NK-92 (cell line): ENCODE results near the gene JUNB.
"Not testable (repeated sequence)": the region's sequence is repeated elsewhere in the genome, so short reads cannot be mapped to it uniquely, and the experiment has no call there.

Source experiments
- DNase-seq: peaks from one replicate; lab custom pipeline; 2025; ENCODE audit not compliant: unreplicated experiment; lab: John Stamatoyannopoulos, UW

JUNB gene

GRCh38 chr19:12802267-12803106 lies 11.2 kb downstream of the JUNB start:
- DNase-seq = no peak

- DNase-seq = no peak
Measured at GRCh38 chr19:12804051-12804450, 12.8 kb downstream of the JUNB start.

DNA sequence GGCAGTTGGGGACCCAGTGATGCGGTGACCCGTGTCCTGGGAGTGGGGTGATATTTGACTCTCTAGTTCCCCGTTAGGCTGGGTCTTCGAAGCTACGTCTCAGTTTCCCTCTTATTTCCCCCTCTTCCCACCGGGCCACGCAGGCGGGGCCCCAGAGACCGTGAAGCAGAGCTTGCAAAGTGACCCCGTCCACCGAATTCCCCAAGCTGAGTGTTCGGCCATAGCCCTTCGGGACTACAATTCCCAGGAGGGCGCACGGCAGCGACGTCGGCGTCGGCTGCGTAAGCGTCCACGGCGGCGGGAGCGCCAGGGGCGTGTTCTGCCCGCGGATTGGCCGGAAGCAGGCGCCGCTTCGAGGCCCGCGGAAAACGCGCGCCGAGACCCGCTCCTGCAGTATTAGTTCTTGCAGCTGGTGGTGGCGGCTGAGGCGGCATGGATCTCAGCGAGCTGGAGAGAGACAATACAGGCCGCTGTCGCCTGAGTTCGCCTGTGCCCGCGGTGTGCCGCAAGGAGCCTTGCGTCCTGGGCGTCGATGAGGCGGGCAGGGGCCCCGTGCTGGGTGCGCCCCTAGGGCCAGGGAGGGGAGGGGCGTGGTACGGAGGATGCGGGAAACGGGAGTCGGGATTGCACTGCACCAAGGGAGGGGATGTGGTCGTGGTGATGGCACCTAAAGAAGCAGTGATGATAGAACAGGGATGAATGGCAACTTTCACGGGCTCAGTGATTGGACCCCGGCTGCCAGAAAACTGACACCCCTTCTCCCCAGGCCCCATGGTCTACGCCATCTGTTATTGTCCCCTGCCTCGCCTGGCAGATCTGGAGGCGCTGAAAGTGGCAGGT lies 15.2 kb downstream of the JUNB start, which contains the start of gene RNASEH2A:
RNASEH2A (plus strand) TSS at position 343 of the 840 bp plus-strand sequence; CDS start at position 433, 90 bp downstream.
- no peak for DNase-seq

DNA sequence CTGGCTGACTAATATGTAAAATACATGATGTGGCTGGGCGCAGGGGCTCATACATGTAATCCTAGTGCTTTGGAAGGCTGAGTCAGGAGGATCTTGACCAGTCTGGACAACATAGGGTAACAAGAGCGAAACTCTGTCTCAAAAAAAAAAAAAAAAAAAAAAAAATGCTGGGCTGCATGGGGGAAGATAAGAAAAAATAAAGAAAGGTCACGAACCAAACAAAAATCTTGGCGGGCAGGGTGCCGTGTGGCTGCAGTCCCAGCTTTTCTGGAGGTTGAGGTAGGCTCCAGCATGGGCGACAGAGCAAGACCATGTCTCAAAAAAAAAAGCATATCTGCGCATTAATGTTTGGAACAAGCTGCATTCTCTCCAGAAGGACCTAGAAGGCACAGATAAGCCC lies 23.8 kb downstream of the JUNB start:
- no peak for DNase-seq

GRCh38 chr19:12817188-12817587 lies 25.9 kb downstream of the JUNB start:
- DNase-seq = not testable (repeated sequence)

GRCh38 chr19:12817810-12818209 lies 26.5 kb downstream of the JUNB start:
- DNase-seq = not testable (repeated sequence)

DNA sequence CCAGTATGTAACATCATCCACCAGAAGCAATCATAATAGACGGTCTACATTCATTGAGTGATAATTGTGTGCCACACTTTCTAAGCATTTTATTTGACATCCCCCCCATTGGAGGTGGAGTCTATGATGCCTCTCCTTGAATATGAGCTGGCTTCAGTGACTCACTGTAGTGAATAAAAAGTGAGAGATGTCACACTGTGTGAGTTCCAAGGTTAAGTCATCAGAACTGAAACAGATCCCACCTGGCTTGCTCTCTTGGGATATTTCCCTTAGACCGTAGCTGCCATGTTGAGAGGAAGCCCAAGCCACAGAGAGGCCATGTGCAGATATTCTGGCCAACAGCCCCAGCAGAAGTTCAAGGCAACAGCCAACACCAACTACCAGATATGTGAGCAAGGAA lies 30.5 kb downstream of the JUNB start:
- DNase-seq = no peak

DNA sequence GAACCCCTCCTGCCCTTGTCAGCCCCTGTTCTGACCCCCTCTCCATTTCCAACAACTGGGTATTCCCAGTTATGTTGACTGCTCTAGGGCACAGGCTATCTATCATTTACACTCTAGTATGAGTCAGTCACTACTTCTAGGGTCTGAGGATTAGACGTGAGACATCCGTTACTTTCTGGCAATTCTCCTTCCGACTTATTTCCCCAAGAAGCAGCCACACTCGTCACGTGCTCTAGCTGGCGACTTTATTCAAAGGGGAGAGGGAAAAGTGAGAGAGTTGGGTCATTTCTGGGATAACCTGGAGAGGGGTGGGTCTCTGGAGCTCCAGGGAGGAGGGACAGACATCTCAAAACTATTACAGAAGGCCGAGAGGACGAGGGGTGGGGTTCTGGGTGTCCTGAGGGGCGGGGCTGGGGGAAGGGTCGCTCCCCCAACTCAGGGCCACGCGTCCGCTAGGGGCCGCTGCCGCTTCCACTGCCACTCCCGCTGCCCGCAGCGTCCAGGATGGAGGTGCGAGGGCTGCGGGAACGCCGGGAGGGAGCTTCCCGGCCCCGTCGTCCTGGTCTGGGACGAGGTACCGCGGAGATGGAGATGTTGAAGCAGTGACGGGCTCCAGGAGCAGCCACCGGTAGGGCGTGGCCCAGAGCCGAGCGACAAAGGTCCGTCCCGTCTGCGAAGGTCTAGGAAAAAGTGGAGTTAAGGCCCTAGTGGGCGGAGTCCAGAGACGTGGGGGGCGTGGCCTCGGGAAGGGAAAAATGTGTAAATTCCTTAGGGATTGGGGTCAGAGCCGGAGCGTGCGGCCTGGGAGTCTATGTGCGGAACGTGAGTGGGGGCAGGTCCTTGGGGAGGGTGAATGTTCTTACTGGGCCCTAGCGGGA lies 34.2 kb downstream of the JUNB start:
- DNase-seq = no peak

GRCh38 chr19:12828494-12828893 lies 37.2 kb downstream of the JUNB start:
- DNase-seq = no peak

GRCh38 chr19:12833418-12833737 lies 42.1 kb downstream of the JUNB start:
- DNase-seq = no peak

GRCh38 chr19:12833738-12834565 lies 42.7 kb downstream of the JUNB start:
- no peak for DNase-seq

- no peak for DNase-seq
Measured at GRCh38 chr19:12834566-12834943, 43.3 kb downstream of the JUNB start, which contains the start of gene RTBDN. RTBDN (minus strand) TSS chr19:12834579; CDS start chr19:12829979, 4,600 bp downstream.

DNA sequence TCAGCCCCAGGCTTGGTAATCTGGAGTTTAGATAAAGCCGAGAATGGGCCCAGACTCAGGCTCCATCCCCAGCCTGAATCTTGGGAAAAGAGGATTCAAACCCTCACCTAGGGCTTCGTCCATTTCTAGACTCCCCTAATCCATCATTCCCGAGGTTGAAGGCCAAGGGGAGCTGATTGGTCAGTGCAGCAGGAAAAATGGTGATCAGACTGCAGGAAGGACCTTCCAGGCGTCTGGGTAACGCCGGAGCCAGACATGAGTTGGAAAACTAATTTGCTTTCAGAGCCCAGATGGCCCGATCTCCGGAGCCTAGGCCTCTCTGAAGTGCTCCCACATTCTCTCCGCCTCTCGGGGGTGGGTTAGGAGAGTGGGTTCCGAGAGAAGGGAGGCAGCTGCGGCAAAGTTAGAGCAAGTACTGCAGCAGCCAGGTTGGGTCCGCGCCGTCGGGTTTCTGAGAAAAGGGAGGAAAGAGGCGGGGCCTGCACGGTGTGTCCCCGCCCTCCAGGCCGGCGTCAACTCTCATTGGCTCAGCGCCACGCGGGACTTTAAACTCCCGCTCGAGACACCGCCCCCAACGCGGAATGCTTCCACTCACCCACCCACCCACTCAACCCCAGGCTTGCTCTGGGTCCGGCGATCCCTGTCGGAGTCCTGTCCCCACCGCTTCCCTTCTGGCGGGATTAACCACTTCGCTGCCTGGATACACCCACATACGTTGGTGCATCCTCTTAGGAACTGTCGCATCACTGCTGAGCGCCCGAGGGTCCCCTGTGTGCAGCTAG lies 43.9 kb downstream of the JUNB start:
- no peak for DNase-seq

GRCh38 chr19:12836529-12836863 lies 45.2 kb downstream of the JUNB start:
- no peak for DNase-seq

DNA sequence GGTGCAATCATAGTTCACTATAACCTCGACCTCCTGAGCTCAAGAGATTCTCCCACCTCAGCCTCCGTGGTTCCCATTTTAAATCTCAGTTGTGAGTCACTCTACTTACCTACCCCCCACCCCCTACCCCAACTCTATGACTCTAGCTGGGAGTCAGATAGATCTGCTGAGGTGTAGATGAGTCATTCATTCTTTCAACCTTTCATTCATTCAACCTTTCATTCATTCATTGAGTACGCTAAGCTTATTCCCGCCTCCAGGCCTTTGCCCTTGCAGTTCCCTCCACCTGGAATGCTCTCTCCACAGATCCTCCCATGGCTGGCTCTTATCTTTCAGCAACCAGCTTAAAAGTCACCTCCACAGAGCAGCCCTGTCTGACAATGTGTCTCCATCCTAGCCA lies 45.9 kb downstream of the JUNB start:
- DNase-seq = no peak

GRCh38 chr19:12838182-12838885 lies 47.0 kb downstream of the JUNB start, which contains the start of gene MAST1:
MAST1 (plus strand) TSS chr19:12838515; CDS start chr19:12838573, 58 bp downstream.
- DNase-seq = no peak

GRCh38 chr19:12838886-12839756 lies 47.8 kb downstream of the JUNB start:
- DNase-seq = no peak
